Heart left ventricle (tissue), 16 donors: Measurements from ENCODE around the gene MISP. TPM values are rescaled to one million over a fixed set of nuclear protein-coding genes. Genes with fewer than 3 reads are reported as not detected.

Experiments
- ATAC-seq, 4 donors: fragments of 200-7000 bp; cut with Tn5 transposase; one replicate each; pipeline ENCODE4 v1.9.1; 2020 to 2022; ENCODE audit warnings: moderate library complexity in 4 of 4, mild to moderate bottlenecking in 3 of 4, moderate number of reproducible peaks in 1 of 4
- DNase-seq, 5 donors: peaks; one replicate each; pipeline ENCODE4 v3.0.0-alpha.2; 2020
- H3K27ac ChIP-seq, 12 donors: fragments of 200-600 bp; sonication (generic) in 4 of 12; one replicate each; pipeline versions ENCODE4 v1.5.0 to v1.8.0; 2016 to 2022; ENCODE audit warnings: mild to moderate bottlenecking in 2 of 12
- H3K27me3 ChIP-seq, 9 donors: fragments of 200-600 bp; sonication (generic) in 2 of 9; one replicate each; pipeline versions ENCODE4 v1.5.1 to v1.8.0; 2016 to 2022; ENCODE audit warnings: mild to moderate bottlenecking in 3 of 9
- H3K36me3 ChIP-seq, 9 donors: fragments of 200-600 bp; sonication (generic) in 2 of 9; one replicate each; pipeline versions ENCODE4 v1.5.0 to v1.8.0; 2018 to 2022; ENCODE audit warnings: mild to moderate bottlenecking in 2 of 9
- H3K4me1 ChIP-seq, 12 donors: fragments of 200-600 bp; sonication (generic) in 4 of 12; one replicate each; pipeline versions ENCODE4 v1.5.0 to v1.8.0; 2016 to 2022; ENCODE audit warnings: mild to moderate bottlenecking in 3 of 12
- H3K4me3 ChIP-seq, 12 donors: fragments of 200-600 bp; sonication (generic) in 4 of 12; one replicate each; pipeline versions ENCODE4 v1.5.0 to v1.8.0; 2017 to 2022; ENCODE audit warnings: mild to moderate bottlenecking in 9 of 12, moderate library complexity in 4 of 12
- H3K9me3 ChIP-seq, 12 donors: fragments of 200-600 bp; sonication (generic) in 4 of 12; one replicate each; pipeline versions ENCODE4 v1.5.0 to v1.8.0; 2016 to 2022; ENCODE audit warnings: mild to moderate bottlenecking in 1 of 12
- POLR2A ChIP-seq, 2 donors: fragments of 450-650 bp; IDR thresholded peaks; one replicate each; pipeline ENCODE4 v1.6.1; 2017; ENCODE audit warnings: antibody characterized with exemption in 2 of 2, mild to moderate bottlenecking in 2 of 2, moderate library complexity in 2 of 2
- WGBS, 4 donors: extraction: QIAGEN DNeasy Blood & Tissue Kit in 2 of 4; methylation state at CpG; one replicate each; pipeline versions ENCODE4 v1.1.5 to v1.1.7; 2013 to 2018; 5-methylcytosine and 5-hydroxymethylcytosine counted together
- intact Hi-C, 10 donors: fragments of 100-400 bp; cut with DNase I; formaldehyde crosslinking; loops; one replicate each; pipeline versions ENCODE4 v1.11.1 to v1.14.2; 2022
- polyA plus RNA-seq, 2 donors: library from polyadenylated mRNA; stranded (reverse); fragments of 200-250 nt; gene quantifications; one replicate each; pipeline ENCODE4 v1.2.3, GENCODE V29; 2013
- total RNA-seq, 9 donors: library from RNA; depleted of rRNA in 2 of 9; stranded (reverse); fragments of >200 nt in 2 of 9; fragmentation: NEBNext Ultra II Directional in 3 of 9; extraction: Animal tissue kit (Norgen Biotek cat#: 25700) in 3 of 9; gene quantifications; one replicate each; pipeline versions ENCODE4 v1.1.0 to v1.2.4, GENCODE V29; 2016 to 2023
- TF ChIP-seq, protein P1 (sequence below), 12 donors: fragments of 200-600 bp; sonication (generic) in 4 of 12; IDR thresholded peaks; one replicate each; pipeline versions ENCODE4 v1.5.0 to v1.8.0; 2018 to 2022; ENCODE audit warnings: antibody characterized with exemption in 12 of 12, mild to moderate bottlenecking in 5 of 12
- donor health status: ischemic (EF 13 %, LVEDD 7.1; RV severe dilation, severe dysfunction).
- donor health status: healthy with polysubstance abuse.
- donor health status: DM: no; HTN: yes; CAD: no.
- donor health status: DM: no; HTN: no; CAD: no.
- donor health status: ischemic (EF 25% LVEDD 6.9; RV normal size, moderate dysfunction).
- donor health status: ischemic (EF 25% LVEDD 5.7; RV mildly dilated, moderate dysfunction).
- donor health status: healthy.
- donor health status: DM: yes; HTN: yes; CAD: no.
- donor health status: ischemic (EF 35%, LVEDD 5.7; RV mildly dilated, moderate dysfunction).
- donor health status: nonischemic (EF 11% LVEDD 7.7; RV severe dilation, severe dysfunction).
- donor health status: DM: yes; HTN: yes; CAD: no.
- donor health status: PGD.
- donor health status: ischemic (EF 29% LVEDD 5.4; RV normal size, mild dysfunction).
- donor health status: nonischemic (EF 23%, LVEDD 6.1; RV moderate dilation, normal function).

Gene MISP
- total and polyA plus RNA-seq, 11 donors: 0.06 to 1.1 TPM; not detected in 9

DNA sequence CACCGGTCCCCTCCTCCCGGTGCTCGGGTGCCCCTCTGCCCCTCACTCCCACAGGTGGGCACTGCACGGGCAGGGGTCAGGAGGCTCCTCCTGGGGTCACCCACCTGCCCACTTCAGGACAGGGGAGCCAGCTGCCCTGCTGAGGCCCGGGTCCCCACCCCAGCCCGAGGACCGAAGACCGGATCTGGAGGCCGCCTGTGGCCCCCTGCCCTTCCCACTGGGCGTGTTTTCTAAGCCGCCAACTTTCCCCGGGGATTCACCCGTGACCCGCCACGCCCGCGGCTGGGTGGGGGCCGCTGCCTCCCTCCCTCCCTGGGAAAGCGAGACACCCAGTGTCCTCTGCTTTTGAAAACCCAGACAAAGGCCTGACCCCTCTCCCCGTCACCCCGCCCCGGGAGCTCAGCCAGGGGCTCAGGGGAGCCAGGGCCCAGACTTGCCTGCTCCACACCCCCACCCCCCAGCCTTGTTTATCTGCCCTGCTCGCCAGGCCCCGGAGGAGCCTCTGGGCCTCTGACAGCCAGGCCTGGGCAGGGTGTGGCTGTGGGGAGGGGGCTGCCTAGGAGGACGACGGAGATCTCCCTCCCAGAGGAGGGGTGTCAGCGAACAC lies 40.8 kb upstream of the MISP start:
- ATAC-seq: peak; percentile 24 to 72 (median 64)
- Histone ChIP-seq H3K27me3 (peaks cover 0 to 18% (median 0%) of the 10 kb centered on the region in 9 donors), H3K4me1 (peaks cover 0 to 32% (median 8%) of the 10 kb centered on the region in 12 donors), H3K9me3 (peaks cover 0 to 11% (median 0%) of the 10 kb centered on the region in 12 donors), H3K36me3 (no peaks in the 10 kb centered on the region), H3K4me3 (peak overlapping the region; percentile 47 to 97 (median 77)), H3K27ac (peak overlapping the region; percentile 51 to 96 (median 88))
- 18 to 46% (median 29%) methylated on average over 22 to 27 of the region's 27 CpGs for WGBS, 4 donors
- TF ChIP-seq, protein P1, sequence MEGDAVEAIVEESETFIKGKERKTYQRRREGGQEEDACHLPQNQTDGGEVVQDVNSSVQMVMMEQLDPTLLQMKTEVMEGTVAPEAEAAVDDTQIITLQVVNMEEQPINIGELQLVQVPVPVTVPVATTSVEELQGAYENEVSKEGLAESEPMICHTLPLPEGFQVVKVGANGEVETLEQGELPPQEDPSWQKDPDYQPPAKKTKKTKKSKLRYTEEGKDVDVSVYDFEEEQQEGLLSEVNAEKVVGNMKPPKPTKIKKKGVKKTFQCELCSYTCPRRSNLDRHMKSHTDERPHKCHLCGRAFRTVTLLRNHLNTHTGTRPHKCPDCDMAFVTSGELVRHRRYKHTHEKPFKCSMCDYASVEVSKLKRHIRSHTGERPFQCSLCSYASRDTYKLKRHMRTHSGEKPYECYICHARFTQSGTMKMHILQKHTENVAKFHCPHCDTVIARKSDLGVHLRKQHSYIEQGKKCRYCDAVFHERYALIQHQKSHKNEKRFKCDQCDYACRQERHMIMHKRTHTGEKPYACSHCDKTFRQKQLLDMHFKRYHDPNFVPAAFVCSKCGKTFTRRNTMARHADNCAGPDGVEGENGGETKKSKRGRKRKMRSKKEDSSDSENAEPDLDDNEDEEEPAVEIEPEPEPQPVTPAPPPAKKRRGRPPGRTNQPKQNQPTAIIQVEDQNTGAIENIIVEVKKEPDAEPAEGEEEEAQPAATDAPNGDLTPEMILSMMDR (IDR thresholded peaks at IDR 0.05): no peak
- TF ChIP-seq POLR2A (IDR thresholded peaks at IDR 0.05): no peak
- intact Hi-C loops: loop anchor here in 1 of 10 donors (2.0 kb wide), 1 partner anchor 17 kb away; no protein-coding TSS in a partner anchor
- DNase-seq: peak; percentile 59 to 84 (median 69)

DNA sequence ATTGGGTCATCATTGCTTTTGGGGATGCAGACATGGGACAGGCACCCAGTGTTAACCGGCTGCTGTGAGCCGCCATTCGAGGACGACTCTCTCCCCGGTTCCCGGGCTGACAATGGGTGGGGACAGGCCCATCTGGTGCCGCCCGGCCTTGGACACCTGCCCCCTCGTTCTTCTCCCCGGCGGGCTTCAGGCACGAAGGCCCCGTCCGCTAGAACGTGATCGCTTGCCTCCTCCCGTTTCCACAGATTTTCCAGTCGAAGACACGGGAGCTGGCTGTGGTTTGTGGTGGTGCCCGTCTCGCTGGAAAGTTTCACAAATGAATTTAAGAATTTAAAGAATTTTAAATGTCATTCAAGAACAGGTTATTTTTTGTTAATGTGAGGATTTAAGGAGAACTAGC lies 40.1 kb upstream of the MISP start:
- intact Hi-C loops: loop anchor here in 1 of 10 donors (2.0 kb wide), 1 partner anchor 16 kb away; no protein-coding TSS in a partner anchor
- ATAC-seq (peak in 2 of 4 donors; percentile 2 to 5), DNase-seq (no peak)
- peaks cover 0 to 18% (median 0%) of the 10 kb centered on the region in 12 donors for H3K9me3 ChIP-seq
- WGBS, 4 donors: 51 to 69% (median 65%) methylated on average over 17 to 21 of the region's 21 CpGs
- H3K27ac ChIP-seq: peak overlapping the region; percentile 51 to 96 (median 88)
- no peaks in the 10 kb centered on the region for H3K36me3 ChIP-seq
- H3K4me3 ChIP-seq: peak overlapping the region in 11 of 12 donors; percentile 47 to 97 (median 75)
- H3K27me3 ChIP-seq: peaks cover 0 to 18% (median 0%) of the 10 kb centered on the region in 9 donors
- no peak for TF ChIP-seq POLR2A (IDR thresholded peaks at IDR 0.05)
- TF ChIP-seq, protein P1 (IDR thresholded peaks at IDR 0.05): no peak
- H3K4me1 ChIP-seq: peaks cover 0 to 32% (median 8%) of the 10 kb centered on the region in 12 donors

DNA sequence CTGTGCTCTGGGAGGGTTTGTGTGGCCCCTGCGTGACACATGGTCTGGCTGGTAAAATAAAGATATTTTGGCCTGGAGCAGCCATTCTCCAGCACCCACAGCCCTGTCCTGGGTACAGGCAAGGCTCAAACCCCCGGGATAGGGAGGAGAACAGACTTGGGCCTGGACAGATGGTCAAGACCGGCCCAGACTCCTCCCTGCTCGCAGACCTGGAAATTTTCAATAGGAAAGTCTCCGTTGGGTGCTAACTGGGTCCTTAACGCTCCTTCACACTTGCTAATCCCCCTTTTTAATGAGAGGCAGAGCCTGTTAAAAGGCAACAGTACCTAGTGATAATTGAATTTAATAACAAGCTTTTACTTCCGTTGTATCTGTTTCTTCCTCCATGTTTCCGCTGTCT lies 39.7 kb upstream of the MISP start:
- H3K27ac ChIP-seq: peak overlapping the region in 10 of 12 donors; percentile 79 to 96 (median 88)
- 80 to 82% (median 82%) methylated on average over 8 of the region's 8 CpGs for WGBS, 4 donors
- no peaks in the 10 kb centered on the region for H3K36me3 ChIP-seq
- peak overlapping the region in 4 of 12 donors; percentile 74 to 86 (median 77) for H3K4me3 ChIP-seq
- H3K4me1 ChIP-seq: peaks cover 0 to 32% (median 8%) of the 10 kb centered on the region in 12 donors
- H3K9me3 ChIP-seq: peaks cover 0 to 19% (median 0%) of the 10 kb centered on the region in 12 donors
- intact Hi-C loops: loop anchor here in 1 of 10 donors (2.0 kb wide), 1 partner anchor 16 kb away; no protein-coding TSS in a partner anchor
- DNase-seq: no peak
- TF ChIP-seq POLR2A (IDR thresholded peaks at IDR 0.05): no peak
- TF ChIP-seq, protein P1 (IDR thresholded peaks at IDR 0.05): no peak
- ATAC-seq: no peak
- H3K27me3 ChIP-seq: peaks cover 0 to 18% (median 0%) of the 10 kb centered on the region in 9 donors

DNA sequence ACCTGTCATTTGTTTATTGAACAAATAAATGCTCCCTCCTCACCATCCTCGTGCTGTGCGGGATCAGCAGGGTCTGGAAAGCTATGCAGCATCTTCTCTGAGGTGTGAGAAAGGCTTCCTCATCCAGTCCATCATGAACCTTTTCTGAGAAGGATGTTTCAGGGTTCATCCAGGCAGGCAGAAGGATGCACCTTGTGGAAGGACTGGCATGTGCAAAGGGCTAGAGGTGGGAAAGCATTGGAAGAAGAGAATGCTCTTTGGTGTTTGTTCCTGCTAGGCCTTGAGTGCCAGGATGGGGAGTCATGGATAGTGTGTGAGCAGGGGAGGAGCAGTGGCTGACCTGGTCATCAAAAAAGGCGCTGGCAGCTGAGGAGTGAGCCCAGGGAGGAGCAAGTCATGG lies 35.6 kb upstream of the MISP start:
- H3K36me3 ChIP-seq: no peaks in the 10 kb centered on the region
- TF ChIP-seq POLR2A (IDR thresholded peaks at IDR 0.05): no peak
- TF ChIP-seq, protein P1 (IDR thresholded peaks at IDR 0.05): no peak
- H3K4me1 ChIP-seq: peaks cover 0 to 30% (median 14%) of the 10 kb centered on the region in 12 donors
- ATAC-seq: no peak
- H3K27me3 ChIP-seq: peaks cover 0 to 14% (median 6%) of the 10 kb centered on the region in 9 donors
- H3K27ac ChIP-seq: no peak overlapping the region
- no peak for DNase-seq
- 91 to 98% (median 95%) methylated on average over 3 of the region's 3 CpGs for WGBS, 4 donors
- H3K9me3 ChIP-seq: peaks cover 0 to 10% (median 0%) of the 10 kb centered on the region in 12 donors
- no peak overlapping the region for H3K4me3 ChIP-seq
- intact Hi-C loops: no loop called here
